K562 (cell line): ENCODE measurements around the gene TRAPPC8. TPM values are rescaled to one million over a fixed set of nuclear protein-coding genes. Genes with fewer than 3 reads are reported as not detected.

Experiments used
- ATAC-seq: fragments of 200-7000 bp; cut with Tn5 transposase; 3 replicates; pipeline ENCODE4 v1.9.1; 2020; ENCODE audit warnings: moderate library complexity
- BruUV-seq: library from RNA; stranded (reverse); fragments of 400-500 nt; replicated peaks from 2 replicates; lab custom pipeline; 2021; lab: Mats Ljungman, UMichigan
- CTCF ChIA-PET: fragments of 300-600 bp; formaldehyde crosslinking; extraction: SDS; loops from one replicate; lab custom pipeline; 2021; ENCODE audit warnings: low intra/inter-chr PET ratio; lab: Yijun Ruan, JAX
- POLR2A ChIA-PET: fragments of 300-600, 350-650 bp; sonication (Branson Sonifier 250); formaldehyde crosslinking; extraction: SDS; loops from one replicate; lab custom pipeline; 2021; ENCODE audit warnings: antibody characterized with exemption, inconsistent platforms; lab: Yijun Ruan, JAX
- DNase-seq, 4 experiments: peaks; one replicate each; pipeline versions ENCODE4 v3.0.0 to v3.0.0-alpha.2; 2011 to 2018; ENCODE audit warnings: low spot score in 3 of 4, mixed read lengths in 3 of 4; ENCODE audit errors: extremely low read depth in 1 of 4
- FAIRE-seq: peaks from 2 replicates; lab custom pipeline; 2011; peaks lifted over from hg19 to GRCh38; lab: Jason Lieb, UNC
- H2AFZ ChIP-seq: 2 replicates; pipeline ENCODE4 v1.6.0; 2011; ENCODE audit warnings: low read depth, low read length, control low read depth, inconsistent platforms
- H3K27ac ChIP-seq: fragments of 200-600 bp; 3 replicates; pipeline ENCODE4 v1.8.0; 2011; ENCODE audit warnings: low read depth, mild to moderate bottlenecking, control low read depth, inconsistent platforms, low read length, moderate library complexity, mixed read lengths; ENCODE audit errors: extremely low read depth
- H3K27me3 ChIP-seq, 2 experiments: fragments of 300-600 bp in 1 of 2; 2 replicates in 1 of 2; 3 replicates in 1 of 2; pipeline versions ENCODE4 v1.6.0 to v1.8.0; 2011; ENCODE audit warnings: inconsistent platforms in 2 of 2, low read length in 2 of 2, mild to moderate bottlenecking in 1 of 2, mixed read lengths in 1 of 2, moderate library complexity in 1 of 2; ENCODE audit not compliant: control insufficient read depth in 2 of 2, insufficient read depth in 2 of 2
- H3K36me3 ChIP-seq: fragments of 300-600 bp; 3 replicates; pipeline ENCODE4 v1.8.0; 2011; ENCODE audit warnings: mild to moderate bottlenecking, low read length, inconsistent platforms; ENCODE audit not compliant: control insufficient read depth, insufficient read depth
- H3K4me1 ChIP-seq, 2 experiments: fragments of 200-600 bp in 1 of 2; replicated peaks in 1 of 2; 2 replicates in 1 of 2; 3 replicates in 1 of 2; pipeline versions ENCODE4 v1.5.1 to v1.8.0; 2011; ENCODE audit warnings: inconsistent platforms in 2 of 2, low read length in 2 of 2, mild to moderate bottlenecking in 1 of 2, mixed read lengths in 1 of 2, moderate library complexity in 1 of 2; ENCODE audit not compliant: control insufficient read depth in 2 of 2, insufficient read depth in 2 of 2
- H3K4me2 ChIP-seq: 2 replicates; pipeline ENCODE4 v1.6.1; 2011; ENCODE audit warnings: low read length, control low read depth, inconsistent platforms, mixed read lengths; ENCODE audit not compliant: insufficient read depth
- H3K4me3 ChIP-seq: fragments of 200-600 bp; sonication (generic), shearing (Covaris generic); 2 replicates; pipeline ENCODE4 v1.5.1; 2016; ENCODE audit warnings: control low read depth, inconsistent platforms
- H3K79me2 ChIP-seq: fragments of 200-600 bp; 3 replicates; pipeline ENCODE4 v1.8.0; 2011; ENCODE audit warnings: low read length, inconsistent platforms; ENCODE audit not compliant: control insufficient read depth, insufficient read depth
- H3K9ac ChIP-seq, 2 experiments: 2 replicates each; pipeline versions ENCODE4 v1.6.0 to v1.6.1; 2011; ENCODE audit warnings: low read depth in 2 of 2, low read length in 2 of 2, control low read depth in 1 of 2, inconsistent platforms in 1 of 2, mild to moderate bottlenecking in 1 of 2, mixed read lengths in 1 of 2; ENCODE audit not compliant: insufficient read depth in 1 of 2
- H3K9me1 ChIP-seq: one replicate; pipeline ENCODE4 v1.6.0; 2011; ENCODE audit warnings: inconsistent platforms, mild to moderate bottlenecking, low read length, moderate library complexity; ENCODE audit not compliant: control insufficient read depth, insufficient read depth
- H3K9me3 ChIP-seq: replicated peaks from 2 replicates; pipeline ENCODE4 v1.5.1; 2011; ENCODE audit warnings: low read depth, low read length, inconsistent platforms; ENCODE audit not compliant: control insufficient read depth, insufficient read depth
- H4K20me1 ChIP-seq: replicated peaks from 2 replicates; pipeline ENCODE4 v1.6.1; 2011; ENCODE audit warnings: low read length, inconsistent platforms, mixed read lengths; ENCODE audit not compliant: control insufficient read depth, insufficient read depth
- ARID2 ChIP-seq: fragments of 450-650 bp; IDR thresholded peaks from 2 replicates; pipeline ENCODE4 v1.6.1; 2017; ENCODE audit warnings: antibody characterized with exemption, mild to moderate bottlenecking
- ATF7 ChIP-seq: fragments of 450-650 bp; IDR thresholded peaks from 2 replicates; pipeline ENCODE4 v1.7.1; 2014; ENCODE audit warnings: mild to moderate bottlenecking, moderate library complexity
- FOXM1 ChIP-seq, 2 experiments: fragments of 450-650 bp in 1 of 2; sonication (generic) in 1 of 2; formaldehyde crosslinking in 1 of 2; IDR thresholded peaks; 2 replicates each; pipeline versions ENCODE4 v1.6.1 to v1.9.0; 2017 to 2022; ENCODE audit warnings: low read depth in 2 of 2, mild to moderate bottlenecking in 2 of 2, missing genetic modification reagents in 1 of 2, moderate library complexity in 1 of 2
- GMEB1 ChIP-seq: fragments of 250-450 bp; sonication (Bioruptor Pico); IDR thresholded peaks from 2 replicates; pipeline ENCODE4 v1.4.0; 2020; ENCODE audit warnings: mild to moderate bottlenecking
- HEY1 ChIP-seq: fragments of 250-450 bp; sonication (Bioruptor Pico); IDR thresholded peaks from 2 replicates; pipeline ENCODE4 v1.5.0; 2020; ENCODE audit warnings: mild to moderate bottlenecking, moderate library complexity, borderline replicate concordance
- NFRKB ChIP-seq: fragments of 450-650 bp; IDR thresholded peaks from 2 replicates; pipeline ENCODE4 v1.6.1; 2016; ENCODE audit warnings: low read depth
- POLR2B ChIP-seq: fragments of 450-650 bp; IDR thresholded peaks from 2 replicates; pipeline ENCODE4 v1.6.1; 2018; ENCODE audit warnings: low read depth; ENCODE audit not compliant: partially characterized antibody
- RBM17 ChIP-seq: fragments of 200-400 bp; formaldehyde crosslinking; IDR thresholded peaks from 2 replicates; pipeline ENCODE4 v1.6.1; 2017; ENCODE audit warnings: low read depth, mild to moderate bottlenecking, low read length, borderline replicate concordance
- TARDBP ChIP-seq: fragments of 450-650 bp; IDR thresholded peaks from 2 replicates; pipeline ENCODE4 v1.6.1; 2016
- U2AF2 ChIP-seq: fragments of 200-400 bp; formaldehyde crosslinking; optimal IDR thresholded peaks from 2 replicates; pipeline ENCODE3; 2017; ENCODE audit warnings: low read depth, mild to moderate bottlenecking, low read length
- ZNF184 ChIP-seq: sonication (generic); formaldehyde crosslinking; IDR thresholded peaks from 2 replicates; pipeline ENCODE4 v1.5.0; 2020; ENCODE audit warnings: missing genetic modification reagents
- ZNF589 ChIP-seq: fragments of 200-800 bp; sonication (Bioruptor generic); IDR thresholded peaks from 2 replicates; pipeline ENCODE4 v1.6.1; 2016; ENCODE audit warnings: low read depth, missing genetic modification characterization, missing compliant biosample characterization
- WGBS: fragments of 100-300 bp; shearing (Covaris generic); methylation state at CpG from one replicate; pipeline ENCODE4 v1.1.6; 2016; ENCODE audit warnings: low coverage, mixed read lengths; ENCODE audit not compliant: insufficient coverage; ENCODE audit errors: missing lambda C conversion rate; 5-methylcytosine and 5-hydroxymethylcytosine counted together
- in situ Hi-C: fragments of 300-500 bp; cut with MboI; formaldehyde crosslinking; loops from 4 replicates; pipeline ENCODE4 v1.15.0; 2018; ENCODE audit warnings: inconsistent platforms, mixed read lengths
- intact Hi-C: fragments of 100-400 bp; cut with micrococcal nuclease; formaldehyde crosslinking; loops from 2 replicates; pipeline ENCODE4 v1.14.2; 2022
- polyA plus RNA-seq, 8 experiments: library from polyadenylated mRNA; depleted of rRNA in 4 of 8; stranded (reverse) in 5 of 8; unstranded in 3 of 8; fragments of >200 nt; fragmentation: Nextera tagmentation in 2 of 8; fragmentation: Illumina TruSeq in 1 of 8; extraction: Ambion mirVana in 2 of 8; extraction: Trizol in 1 of 8; gene quantifications; 2 replicates each; pipeline versions ENCODE4 v1.2.1 to v1.2.3, GENCODE V29; 2011 to 2014; ENCODE audit warnings: inconsistent platforms in 1 of 8, missing spikeins in 1 of 8
- total RNA-seq, 7 experiments: library from RNA; depleted of rRNA in 6 of 7; stranded (reverse); fragments of >200 nt in 6 of 7; fragmentation: Illumina TruSeq in 2 of 7; extraction: Trizol in 2 of 7; gene quantifications; 2 replicates each; pipeline versions ENCODE4 v1.2.1 to v1.2.3, GENCODE V29; 2011 to 2021; ENCODE audit warnings: low replicate concordance in 1 of 7
- TF ChIP-seq, protein P1 (sequence below): fragments of 450-650 bp; formaldehyde crosslinking; IDR thresholded peaks from 2 replicates; pipeline ENCODE4 v1.4.0; 2020; ENCODE audit warnings: mild to moderate bottlenecking

Gene TRAPPC8
- total and polyA plus RNA-seq, 9 of the 15 experiments (the other 6 are each of a cell fraction or from before 2014, with no cell fraction given) = 20.1 to 111 (median 35.6) TPM

- TF ChIP-seq HEY1 (CRISPR knock-in tag) (no peak), ARID2 (no peak), FOXM1 (IDR thresholded peaks at IDR 0.05; ENCODE audit: low read depth) (no peak), FOXM1 (CRISPR knock-in tag; IDR thresholded peaks at IDR 0.05; ENCODE audit: low read depth) (no peak), RBM17 (no peak), U2AF2 (no peak), ATF7 (no peak), POLR2B (no peak), TARDBP (no peak), NFRKB (no peak), ZNF184 (CRISPR knock-in tag) (no peak), GMEB1 (CRISPR knock-in tag) (no peak), ZNF589 (no peak)
- TF ChIP-seq, protein P1, sequence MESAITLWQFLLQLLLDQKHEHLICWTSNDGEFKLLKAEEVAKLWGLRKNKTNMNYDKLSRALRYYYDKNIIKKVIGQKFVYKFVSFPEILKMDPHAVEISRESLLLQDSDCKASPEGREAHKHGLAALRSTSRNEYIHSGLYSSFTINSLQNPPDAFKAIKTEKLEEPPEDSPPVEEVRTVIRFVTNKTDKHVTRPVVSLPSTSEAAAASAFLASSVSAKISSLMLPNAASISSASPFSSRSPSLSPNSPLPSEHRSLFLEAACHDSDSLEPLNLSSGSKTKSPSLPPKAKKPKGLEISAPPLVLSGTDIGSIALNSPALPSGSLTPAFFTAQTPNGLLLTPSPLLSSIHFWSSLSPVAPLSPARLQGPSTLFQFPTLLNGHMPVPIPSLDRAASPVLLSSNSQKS (CRISPR knock-in tag) = no peak
- Histone ChIP-seq H3K9me1 (no peaks in the 10 kb centered on the region), H4K20me1 (no peaks in the 10 kb centered on the region), H2AFZ (no peak overlapping the region), H3K9me3 (0 out of 2 replicates have a peak, but pooled peaks cover 3% of the 10 kb centered on the region), H3K27ac (no peak overlapping the region), H3K4me1 (no peaks in the 10 kb centered on the region), H3K4me2 (no peak overlapping the region), H3K27me3 (no peaks in the 10 kb centered on the region), H3K4me3 (no peak overlapping the region), H3K9ac (no peak overlapping the region), H3K79me2 (peaks cover 2% of the 10 kb centered on the region; the same call in 1 of the 3 replicates), H3K36me3 (peaks cover 61% of the 10 kb centered on the region)
- ATAC-seq (no peak), FAIRE-seq (no peak), DNase-seq (no peak)
- in situ Hi-C loops = no loop called here
- intact Hi-C loops = no loop called here
- ChIA-PET CTCF (no interaction called here), POLR2A (no interaction called here)
- no TSS peak for BruUV-seq
- 91% methylated on average over 4 of the region's 4 CpGs for WGBS
These were observed 64.6 kb downstream of the TRAPPC8 start for GRCh38 chr18:31878358-31878757.
